GM12878 (cell line): ENCODE data around the gene SYK. TPM values are rescaled to one million over a fixed set of nuclear protein-coding genes. Genes with fewer than 3 reads are reported as not detected.
A peak's percentile ranks its signal among the peaks of the same experiment; 100 is the strongest.

ENCODE experiments used
- ATF7 ChIP-seq: fragments of 450-650 bp; IDR thresholded peaks from 2 replicates; pipeline ENCODE4 v1.6.1; 2016; ENCODE audit warnings: low read depth, mild to moderate bottlenecking
- BACH1 ChIP-seq: fragments of 450-650 bp; IDR thresholded peaks from 2 replicates; pipeline ENCODE4 v1.6.1; 2017; ENCODE audit warnings: mild to moderate bottlenecking, borderline replicate concordance
- BCL11A ChIP-seq: IDR thresholded peaks from 2 replicates; pipeline ENCODE4 v1.6.1; 2011; ENCODE audit warnings: low read depth, low read length
- CHD2 ChIP-seq: IDR thresholded peaks from 2 replicates; pipeline ENCODE4 v1.6.1; 2011; ENCODE audit warnings: low read depth, low read length, improper control_type of control experiment, borderline replicate concordance
- CTCF ChIP-seq, 3 experiments: IDR thresholded peaks in 2 of 3; conservative IDR thresholded peaks in 1 of 3; 2 replicates each; pipeline ENCODE4 v1.5.1; 2011; ENCODE audit warnings: low read depth in 3 of 3, low read length in 3 of 3, mild to moderate bottlenecking in 3 of 3, control low read depth in 2 of 3, moderate library complexity in 2 of 3, inconsistent platforms in 1 of 3, mixed read lengths in 1 of 3; ENCODE audit not compliant: control insufficient read depth in 2 of 3, insufficient read depth in 1 of 3; ENCODE audit errors: extremely low read depth in 1 of 3
- E4F1 ChIP-seq: fragments of 450-650 bp; IDR thresholded peaks from 2 replicates; pipeline ENCODE4 v1.6.1; 2018; ENCODE audit warnings: borderline replicate concordance, mild to moderate bottlenecking; ENCODE audit not compliant: partially characterized antibody
- EED ChIP-seq: sonication (generic); IDR thresholded peaks from 2 replicates; pipeline ENCODE4 v1.6.1; 2016; ENCODE audit warnings: antibody characterized with exemption, low read depth
- HSF1 ChIP-seq: fragments of 150-350 bp; IDR thresholded peaks from 2 replicates; pipeline ENCODE4 v1.6.1; 2014; ENCODE audit warnings: mild to moderate bottlenecking, low read depth, low read length
- JUND ChIP-seq: IDR thresholded peaks from 2 replicates; pipeline ENCODE4 v1.6.1; 2012; ENCODE audit warnings: low read depth, mild to moderate bottlenecking, low read length, improper control_type of control experiment, moderate library complexity
- MEF2A ChIP-seq: IDR thresholded peaks from 2 replicates; pipeline ENCODE4 v1.6.1; 2011; ENCODE audit warnings: low read depth, mild to moderate bottlenecking, low read length, moderate library complexity; ENCODE audit not compliant: insufficient read depth
- POU2F2 ChIP-seq: IDR thresholded peaks from 3 replicates; pipeline ENCODE4 v1.6.1; 2011; ENCODE audit warnings: low read depth, mild to moderate bottlenecking, low read length, borderline replicate concordance
- REST ChIP-seq: IDR thresholded peaks from 2 replicates; pipeline ENCODE4 v1.6.1; 2012; ENCODE audit warnings: mild to moderate bottlenecking, low read depth, low read length
- SMAD5 ChIP-seq: IDR thresholded peaks from 2 replicates; pipeline ENCODE4 v1.6.1; 2016; ENCODE audit warnings: antibody characterized with exemption, low read depth
- SMARCA5 ChIP-seq: fragments of 450-650 bp; IDR thresholded peaks from 2 replicates; pipeline ENCODE4 v1.6.1; 2017; ENCODE audit warnings: mild to moderate bottlenecking
- SREBF2 ChIP-seq: IDR thresholded peaks from 2 replicates; pipeline ENCODE4 v1.6.1; 2012; ENCODE audit warnings: mild to moderate bottlenecking, low read length
- ZBTB40 ChIP-seq: fragments of 450-650 bp; IDR thresholded peaks from 2 replicates; pipeline ENCODE4 v1.6.1; 2016; ENCODE audit warnings: mild to moderate bottlenecking, moderate library complexity, borderline replicate concordance
- polyA plus RNA-seq, 11 experiments: library from polyadenylated mRNA; depleted of rRNA in 4 of 11; unstranded in 6 of 11; stranded (reverse) in 5 of 11; fragments of >200 nt; fragmentation: Nextera tagmentation in 4 of 11; fragmentation: Illumina TruSeq in 1 of 11; extraction: Ambion mirVana in 4 of 11; extraction: Trizol in 1 of 11; gene quantifications; 1 replicate in 1 of 11; 2 replicates in 10 of 11; pipeline versions ENCODE4 v1.2.1 to v1.2.3, GENCODE V29; 2011 to 2016; ENCODE audit warnings: inconsistent platforms in 2 of 11, missing spikeins in 2 of 11, low read depth in 1 of 11
- total RNA-seq, 4 experiments: library from RNA; depleted of rRNA in 3 of 4; stranded (reverse); fragments of >200 nt in 3 of 4; fragmentation: Illumina TruSeq in 1 of 4; extraction: Trizol in 1 of 4; gene quantifications; 2 replicates each; pipeline versions ENCODE4 v1.2.1 to v1.2.3, GENCODE V29; 2013 to 2021

Gene SYK
- total and polyA plus RNA-seq, 10 of the 15 experiments (the other 5 are each of a cell fraction or from before 2014, with no cell fraction given): 6.5 to 135 (median 68.8) TPM

- TF ChIP-seq ZBTB40 (no peak), MEF2A (no peak), SMARCA5 (no peak), E4F1 (no peak), SREBF2 (no peak), CTCF (IDR thresholded peaks at IDR 0.05 in 2 of 3, conservative IDR thresholded peaks at IDR 0.05 in 1 of 3; ENCODE audit: control insufficient read depth in 2 of 3, extremely low read depth in 1 of 3, insufficient read depth in 1 of 3, low read depth in 3 of 3, low read length in 3 of 3) (peak; percentile 33 to 40 (median 38); a peak in 4 of 6 replicates), JUND (no peak), BCL11A (peak; percentile 61; the same call in 1 of the 2 replicates), BACH1 (no peak), SMAD5 (no peak), REST (no peak), POU2F2 (0 out of 3 replicates have a peak, but pooled peaks have one; percentile 46), CHD2 (no peak), ATF7 (no peak), HSF1 (no peak), EED (peak; percentile 82)
These were observed 26.9 kb upstream of the SYK start (continued) for GRCh38 chr9:90774682-90775081.
